ENCODE measurements around the gene RYR1.

Gene RYR1

GRCh38 chr19:38433268-38433733, at the start of gene RYR1:
RYR1 (plus strand) TSS chr19:38433691; CDS start chr19:38433830, 139 bp downstream.
- peak in 1 of 2 experiments; percentile 24 for DNase-seq

GRCh38 chr19:38383743-38384142, 49.7 kb upstream of the RYR1 start:
- DNase-seq, result no peak

GRCh38 chr19:38384209-38385027, 49.1 kb upstream of the RYR1 start:
- DNase-seq, result no peak

GRCh38 chr19:38385057-38385803, 48.3 kb upstream of the RYR1 start:
- no peak for DNase-seq

- no peak for DNase-seq
Measured at GRCh38 chr19:38385804-38386257, 47.7 kb upstream of the RYR1 start.

- no peak for DNase-seq
Measured at GRCh38 chr19:38386300-38386970, 47.1 kb upstream of the RYR1 start.

- no peak for DNase-seq
Measured at GRCh38 chr19:38386971-38387549, 46.4 kb upstream of the RYR1 start.

- peak; percentile 77 to 78 for DNase-seq
Measured at GRCh38 chr19:38387550-38388348, 45.7 kb upstream of the RYR1 start, which contains the start of gene GGN. GGN (minus strand) TSS chr19:38388034; CDS start chr19:38387261, 773 bp downstream.

GRCh38 chr19:38388349-38389100, 45.0 kb upstream of the RYR1 start, which contains the start of gene SPRED3:
SPRED3 (plus strand) TSS chr19:38388697; CDS start chr19:38390303, 1,606 bp downstream.
- no peak for DNase-seq

GRCh38 chr19:38389101-38389925, 44.2 kb upstream of the RYR1 start:
- DNase-seq, result no peak

- DNase-seq, result no peak
Measured at GRCh38 chr19:38389957-38390924, 43.2 kb upstream of the RYR1 start.

GRCh38 chr19:38391911-38392464, 41.5 kb upstream of the RYR1 start:
- DNase-seq, result no peak

GRCh38 chr19:38392707-38393308, 40.7 kb upstream of the RYR1 start:
- DNase-seq, result no peak

- DNase-seq, result peak; percentile 60 to 68
Measured at GRCh38 chr19:38394488-38394887, 39.0 kb upstream of the RYR1 start.

GRCh38 chr19:38395381-38396114, 37.9 kb upstream of the RYR1 start:
- DNase-seq, result peak in 1 of 2 experiments; percentile 29

GRCh38 chr19:38399081-38399480, 34.4 kb upstream of the RYR1 start:
- DNase-seq, result no peak

- no peak for DNase-seq
Measured at GRCh38 chr19:38399537-38399936, 34.0 kb upstream of the RYR1 start.
